HG02610 (cell line): ENCODE measurements around the gene INCENP.
"Not testable (repeated sequence)": the region's sequence is repeated elsewhere in the genome, so short reads cannot be mapped to it uniquely, and the experiment has no call there.

Experiments used
- ATAC-seq: cut with Tn5 transposase; IDR thresholded peaks from one replicate; pipeline ENCODE4 v1.9.1; 2021; ENCODE audit warnings: mild to moderate bottlenecking, moderate library complexity; ENCODE audit not compliant: unreplicated experiment

The INCENP gene

GRCh38 chr11:62166371-62166770, 42.6 kb downstream of the INCENP start:
- no peak for ATAC-seq

DNA sequence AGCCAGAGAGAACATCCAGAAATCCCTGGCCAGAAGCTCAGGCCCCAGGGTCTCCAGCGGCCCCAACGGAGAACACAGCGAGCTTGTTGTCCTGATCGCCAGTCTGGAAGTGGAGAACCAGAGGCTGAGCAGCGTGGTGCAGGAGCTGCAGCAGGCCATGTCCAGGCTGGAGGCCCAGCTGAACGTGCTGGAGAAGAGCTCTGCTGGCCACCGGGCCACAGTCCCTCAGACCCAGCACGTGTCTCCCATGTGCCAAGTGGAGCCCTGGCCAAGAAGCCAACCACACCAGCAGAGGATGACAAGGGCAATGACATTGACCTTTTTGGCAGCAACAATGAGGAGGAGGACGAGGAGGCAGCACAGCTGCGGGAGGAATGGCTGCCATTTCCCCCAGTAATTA, 45.6 kb downstream of the INCENP start:
- no peak for ATAC-seq

DNA sequence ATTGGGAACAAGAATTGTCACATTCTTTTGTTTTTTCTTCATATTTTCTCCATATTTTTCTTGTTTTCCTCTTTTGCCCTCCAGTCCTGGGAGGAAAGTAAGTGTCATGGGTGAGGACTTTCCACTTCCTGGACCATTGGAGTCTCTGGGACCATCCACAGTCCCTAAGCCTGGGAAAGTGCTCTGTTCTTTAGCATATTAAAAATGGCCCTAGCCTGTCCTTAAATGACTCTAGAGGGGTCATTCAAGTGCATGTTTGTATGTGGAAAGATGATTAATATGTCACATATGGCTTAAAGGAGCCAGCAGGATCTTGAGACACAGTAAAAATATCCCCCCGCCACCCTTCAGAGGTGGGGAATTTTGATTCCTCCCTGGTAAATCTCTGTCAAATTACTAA, 46.1 kb downstream of the INCENP start:
- ATAC-seq: no peak

DNA sequence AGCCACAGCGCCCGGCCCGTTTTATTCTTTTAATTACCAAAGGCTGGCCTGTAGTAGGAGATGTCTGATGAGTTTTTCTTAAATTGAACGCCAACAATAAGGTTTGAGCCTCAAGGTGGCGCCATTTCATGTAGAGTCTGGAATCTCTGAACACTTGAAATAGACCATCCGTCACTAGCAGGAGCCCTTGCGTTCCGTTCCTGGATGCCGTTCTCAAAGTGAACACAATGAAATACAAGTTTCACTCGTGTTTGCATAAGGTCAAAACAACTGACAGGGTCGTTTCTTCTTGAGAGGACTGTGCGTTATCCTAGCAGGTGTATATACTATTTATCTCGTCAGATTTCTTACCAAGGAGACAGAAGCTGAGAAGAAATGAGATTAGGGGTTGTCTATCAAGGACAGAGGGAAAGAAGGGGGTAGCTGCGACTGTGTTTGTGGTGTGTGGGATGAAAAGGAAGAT, 47.5 kb downstream of the INCENP start:
- ATAC-seq: no peak

- ATAC-seq: no peak
Measured at GRCh38 chr11:62172294-62172693, 48.5 kb downstream of the INCENP start.

GRCh38 chr11:62176766-62177165, 53.0 kb downstream of the INCENP start:
- no peak for ATAC-seq

- ATAC-seq: no peak
Measured at GRCh38 chr11:62179995-62180394, 56.2 kb downstream of the INCENP start.

- no peak for ATAC-seq
Measured at GRCh38 chr11:62181097-62181496, 57.3 kb downstream of the INCENP start.

DNA sequence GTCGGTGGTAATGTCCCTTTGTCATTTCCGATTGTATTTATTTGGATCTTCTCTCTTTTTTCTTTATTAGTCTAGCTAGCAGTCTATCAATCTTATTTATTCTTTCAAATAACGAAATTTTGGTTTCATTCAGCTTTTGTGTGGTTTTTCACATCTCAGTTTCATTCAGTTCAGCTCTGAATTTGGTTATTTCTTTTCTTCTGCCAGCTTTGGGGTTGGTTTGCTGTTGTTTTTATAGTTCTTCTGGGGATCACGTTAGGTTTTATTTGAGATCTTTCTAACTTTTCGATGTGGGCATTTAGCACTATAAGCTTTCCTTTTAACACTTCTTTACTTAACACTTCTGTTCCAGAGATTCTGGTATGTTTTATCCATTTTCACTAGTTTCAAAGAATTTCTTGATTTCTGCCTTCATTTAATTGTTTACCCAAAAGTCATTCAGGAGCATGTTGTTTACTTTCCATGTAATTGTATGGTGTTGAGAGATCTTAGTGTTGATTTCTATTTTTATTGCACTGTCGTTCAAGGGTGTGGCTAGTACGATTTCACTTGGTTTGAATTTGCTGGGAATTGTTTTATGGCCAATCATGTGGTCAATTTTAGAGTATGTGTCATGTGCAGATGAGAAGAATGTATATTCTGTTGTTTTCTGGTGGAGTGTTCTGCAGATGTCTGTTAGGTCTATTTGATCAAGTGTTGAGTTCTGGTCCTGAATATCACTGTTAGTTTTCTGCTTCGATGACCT, 58.5 kb downstream of the INCENP start:
- ATAC-seq: no peak

- no peak for ATAC-seq
Measured at GRCh38 chr11:62186195-62186594, 62.4 kb downstream of the INCENP start.

DNA sequence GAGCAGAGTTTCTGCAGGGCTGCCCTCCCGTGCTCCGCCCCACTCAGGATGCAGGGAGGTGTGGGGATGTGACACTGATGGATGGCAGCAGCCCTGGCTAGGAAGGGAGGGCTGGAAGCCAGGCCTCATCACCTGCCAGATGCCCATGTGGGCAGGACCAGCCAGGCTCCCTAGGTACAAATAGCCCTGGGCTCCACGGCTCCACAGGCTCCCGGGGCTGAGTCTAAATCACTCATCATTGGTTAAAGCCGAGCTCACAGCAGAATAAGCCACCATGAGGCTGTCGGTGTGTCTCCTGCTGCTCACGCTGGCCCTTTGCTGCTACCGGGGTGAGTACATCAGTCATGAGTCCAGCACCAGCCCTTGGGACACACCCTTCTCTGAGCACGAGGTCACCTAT, 66.2 kb downstream of the INCENP start, which contains the start of gene SCGB1D1:
SCGB1D1 (plus strand) TSS at position 206 of the 400 bp plus-strand sequence; CDS start at position 275, 69 bp downstream.
- no peak for ATAC-seq

- ATAC-seq: no peak
Measured at GRCh38 chr11:62193952-62194351, 70.1 kb downstream of the INCENP start.

DNA sequence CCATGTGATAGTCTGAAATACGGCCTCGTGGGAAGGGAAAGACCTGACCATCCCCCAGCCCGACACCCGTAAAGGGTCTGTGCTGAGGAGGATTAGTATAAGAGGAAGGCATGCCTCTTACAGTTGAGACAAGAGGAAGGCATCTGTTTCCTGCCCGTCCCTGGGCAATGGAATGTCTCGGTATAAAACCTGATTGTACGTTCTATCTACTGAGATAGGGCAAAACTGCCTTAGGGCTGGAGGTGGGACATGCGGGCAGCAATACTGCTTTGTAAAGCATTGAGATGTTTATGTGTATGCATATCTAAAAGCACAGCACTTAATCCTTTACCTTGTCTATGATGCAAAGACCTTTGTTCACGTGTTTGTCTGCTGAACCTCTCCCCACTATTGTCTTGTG, 71.2 kb downstream of the INCENP start:
- not testable (repeated sequence) for ATAC-seq

DNA sequence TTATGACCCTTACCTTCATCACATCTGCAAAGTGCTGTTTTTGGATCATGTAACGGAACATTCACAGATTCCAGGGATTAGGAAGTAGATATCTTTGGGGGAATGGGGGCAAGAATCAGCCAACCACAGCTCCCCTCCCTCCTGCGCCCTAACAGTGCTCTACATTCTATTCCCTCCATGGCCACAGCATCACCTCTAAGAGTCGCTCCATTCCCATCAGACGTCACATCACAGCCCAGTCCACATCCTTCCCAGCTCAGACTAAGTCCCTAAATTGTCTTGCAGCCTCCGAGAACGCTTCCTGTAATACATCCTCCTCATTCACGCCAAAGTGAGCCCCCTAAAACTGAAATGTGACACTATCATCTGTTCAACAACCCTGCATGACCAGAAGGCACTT, 72.1 kb downstream of the INCENP start:
- ATAC-seq: no peak

DNA sequence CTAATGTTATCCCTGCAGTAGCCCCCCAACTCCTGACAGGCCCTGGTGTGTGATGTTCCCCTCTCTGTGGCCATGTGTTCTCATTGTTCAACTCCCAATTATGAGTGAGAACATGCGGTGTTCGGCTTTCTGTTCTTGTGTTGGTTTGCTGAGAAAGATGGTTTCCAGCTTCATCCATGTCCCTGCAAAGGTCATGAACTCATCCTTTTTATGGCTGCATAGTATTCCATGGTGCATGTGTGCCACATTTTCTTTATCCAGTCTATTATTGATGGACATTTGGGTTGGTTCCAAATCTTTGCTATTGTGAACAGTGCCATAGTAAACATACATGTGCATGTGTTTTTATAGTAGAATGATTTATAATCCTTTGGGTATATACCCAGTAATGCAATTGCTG, 73.6 kb downstream of the INCENP start:
- not testable (repeated sequence) for ATAC-seq

- ATAC-seq: no peak
Measured at GRCh38 chr11:62201376-62201775, 77.6 kb downstream of the INCENP start.
